Measurements from ENCODE around the gene CEP57.

- no peak for TF ChIP-seq BCL11A (tag by site-specific recombination; IDR thresholded peaks at IDR 0.05; ENCODE audit: low read depth)
- TF ChIP-seq CTCF (tag by site-specific recombination; IDR thresholded peaks at IDR 0.05): no peak
- TF ChIP-seq ZBTB8A (tag by site-specific recombination; IDR thresholded peaks at IDR 0.05): no peak
- TF ChIP-seq ZNF639 (tag by site-specific recombination; IDR thresholded peaks at IDR 0.05): no peak
Measured at GRCh38 chr11:95780544-95780943, 9.8 kb upstream of the CEP57 start.
